ENCODE measurements around the gene SH2B2. TPM values are rescaled to one million over a fixed set of nuclear protein-coding genes. Genes with fewer than 3 reads are reported as not detected.

The SH2B2 gene
- total RNA-seq, 1 experiment from 2014 or later = 14.7 TPM

DNA sequence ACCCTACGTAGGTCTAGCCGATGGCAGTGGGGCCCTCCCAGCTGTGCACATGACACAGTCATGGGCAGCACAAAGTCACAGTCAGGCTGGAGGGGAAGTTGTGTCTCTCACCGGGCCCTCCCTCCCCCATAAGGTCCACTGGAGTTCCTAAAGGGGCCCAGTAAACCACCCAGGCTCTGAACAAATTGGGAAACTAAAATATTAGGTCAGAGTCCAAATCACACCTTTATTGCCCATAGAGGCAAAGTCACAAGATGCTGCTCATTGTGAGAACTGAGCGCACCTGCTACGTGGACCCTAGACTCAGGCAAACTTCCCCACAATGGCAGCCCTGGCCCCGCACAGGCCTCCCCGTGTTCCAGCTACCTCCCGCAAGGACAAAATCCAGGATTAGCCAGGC lies 45.2 kb upstream of the SH2B2 start:
- no peak for ATAC-seq
- H3K27ac Mint-ChIP-seq = no peak overlapping the region
- no peak for DNase-seq (ENCODE audit: low spot score)
- H3K36me3 Mint-ChIP-seq = peaks cover 27% of the 10 kb centered on the region
- ChIA-PET POLR2A (no interaction called here), CTCF (no interaction called here)
- H3K9me3 Mint-ChIP-seq = no peaks in the 10 kb centered on the region
- H3K4me1 Mint-ChIP-seq = no peaks in the 10 kb centered on the region
- no peak overlapping the region for H3K4me3 Mint-ChIP-seq
- TF ChIP-seq, protein P1, sequence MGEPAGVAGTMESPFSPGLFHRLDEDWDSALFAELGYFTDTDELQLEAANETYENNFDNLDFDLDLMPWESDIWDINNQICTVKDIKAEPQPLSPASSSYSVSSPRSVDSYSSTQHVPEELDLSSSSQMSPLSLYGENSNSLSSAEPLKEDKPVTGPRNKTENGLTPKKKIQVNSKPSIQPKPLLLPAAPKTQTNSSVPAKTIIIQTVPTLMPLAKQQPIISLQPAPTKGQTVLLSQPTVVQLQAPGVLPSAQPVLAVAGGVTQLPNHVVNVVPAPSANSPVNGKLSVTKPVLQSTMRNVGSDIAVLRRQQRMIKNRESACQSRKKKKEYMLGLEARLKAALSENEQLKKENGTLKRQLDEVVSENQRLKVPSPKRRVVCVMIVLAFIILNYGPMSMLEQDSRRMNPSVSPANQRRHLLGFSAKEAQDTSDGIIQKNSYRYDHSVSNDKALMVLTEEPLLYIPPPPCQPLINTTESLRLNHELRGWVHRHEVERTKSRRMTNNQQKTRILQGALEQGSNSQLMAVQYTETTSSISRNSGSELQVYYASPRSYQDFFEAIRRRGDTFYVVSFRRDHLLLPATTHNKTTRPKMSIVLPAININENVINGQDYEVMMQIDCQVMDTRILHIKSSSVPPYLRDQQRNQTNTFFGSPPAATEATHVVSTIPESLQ (CRISPR knock-in tag; IDR thresholded peaks at IDR 0.05) = no peak
- TF ChIP-seq, protein P2, sequence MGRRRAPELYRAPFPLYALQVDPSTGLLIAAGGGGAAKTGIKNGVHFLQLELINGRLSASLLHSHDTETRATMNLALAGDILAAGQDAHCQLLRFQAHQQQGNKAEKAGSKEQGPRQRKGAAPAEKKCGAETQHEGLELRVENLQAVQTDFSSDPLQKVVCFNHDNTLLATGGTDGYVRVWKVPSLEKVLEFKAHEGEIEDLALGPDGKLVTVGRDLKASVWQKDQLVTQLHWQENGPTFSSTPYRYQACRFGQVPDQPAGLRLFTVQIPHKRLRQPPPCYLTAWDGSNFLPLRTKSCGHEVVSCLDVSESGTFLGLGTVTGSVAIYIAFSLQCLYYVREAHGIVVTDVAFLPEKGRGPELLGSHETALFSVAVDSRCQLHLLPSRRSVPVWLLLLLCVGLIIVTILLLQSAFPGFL (CRISPR knock-in tag; IDR thresholded peaks at IDR 0.05; ENCODE audit: borderline replicate concordance) = no peak
- TF ChIP-seq, protein P3, sequence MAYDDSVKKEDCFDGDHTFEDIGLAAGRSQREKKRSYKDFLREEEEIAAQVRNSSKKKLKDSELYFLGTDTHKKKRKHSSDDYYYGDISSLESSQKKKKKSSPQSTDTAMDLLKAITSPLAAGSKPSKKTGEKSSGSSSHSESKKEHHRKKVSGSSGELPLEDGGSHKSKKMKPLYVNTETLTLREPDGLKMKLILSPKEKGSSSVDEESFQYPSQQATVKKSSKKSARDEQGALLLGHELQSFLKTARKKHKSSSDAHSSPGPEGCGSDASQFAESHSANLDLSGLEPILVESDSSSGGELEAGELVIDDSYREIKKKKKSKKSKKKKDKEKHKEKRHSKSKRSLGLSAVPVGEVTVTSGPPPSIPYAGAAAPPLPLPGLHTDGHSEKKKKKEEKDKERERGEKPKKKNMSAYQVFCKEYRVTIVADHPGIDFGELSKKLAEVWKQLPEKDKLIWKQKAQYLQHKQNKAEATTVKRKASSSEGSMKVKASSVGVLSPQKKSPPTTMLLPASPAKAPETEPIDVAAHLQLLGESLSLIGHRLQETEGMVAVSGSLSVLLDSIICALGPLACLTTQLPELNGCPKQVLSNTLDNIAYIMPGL (CRISPR knock-in tag; IDR thresholded peaks at IDR 0.05) = no peak
- TF ChIP-seq SP1 (CRISPR knock-in tag; conservative IDR thresholded peaks at IDR 0.05) (no peak), MYBL2 (CRISPR knock-in tag; IDR thresholded peaks at IDR 0.05) (no peak), SMAD3 (CRISPR knock-in tag; IDR thresholded peaks at IDR 0.05; ENCODE audit: borderline replicate concordance) (no peak), ZNF671 (CRISPR knock-in tag; IDR thresholded peaks at IDR 0.05) (no peak), MXD4 (CRISPR knock-in tag; IDR thresholded peaks at IDR 0.05; ENCODE audit: borderline replicate concordance) (no peak), NFATC4 (CRISPR knock-in tag; IDR thresholded peaks at IDR 0.05) (no peak), JAZF1 (CRISPR knock-in tag; IDR thresholded peaks at IDR 0.05) (no peak), CREB1 (CRISPR knock-in tag; IDR thresholded peaks at IDR 0.05) (no peak), RORB (CRISPR knock-in tag; IDR thresholded peaks at IDR 0.05) (no peak)
- TF ChIP-seq, protein P4, sequence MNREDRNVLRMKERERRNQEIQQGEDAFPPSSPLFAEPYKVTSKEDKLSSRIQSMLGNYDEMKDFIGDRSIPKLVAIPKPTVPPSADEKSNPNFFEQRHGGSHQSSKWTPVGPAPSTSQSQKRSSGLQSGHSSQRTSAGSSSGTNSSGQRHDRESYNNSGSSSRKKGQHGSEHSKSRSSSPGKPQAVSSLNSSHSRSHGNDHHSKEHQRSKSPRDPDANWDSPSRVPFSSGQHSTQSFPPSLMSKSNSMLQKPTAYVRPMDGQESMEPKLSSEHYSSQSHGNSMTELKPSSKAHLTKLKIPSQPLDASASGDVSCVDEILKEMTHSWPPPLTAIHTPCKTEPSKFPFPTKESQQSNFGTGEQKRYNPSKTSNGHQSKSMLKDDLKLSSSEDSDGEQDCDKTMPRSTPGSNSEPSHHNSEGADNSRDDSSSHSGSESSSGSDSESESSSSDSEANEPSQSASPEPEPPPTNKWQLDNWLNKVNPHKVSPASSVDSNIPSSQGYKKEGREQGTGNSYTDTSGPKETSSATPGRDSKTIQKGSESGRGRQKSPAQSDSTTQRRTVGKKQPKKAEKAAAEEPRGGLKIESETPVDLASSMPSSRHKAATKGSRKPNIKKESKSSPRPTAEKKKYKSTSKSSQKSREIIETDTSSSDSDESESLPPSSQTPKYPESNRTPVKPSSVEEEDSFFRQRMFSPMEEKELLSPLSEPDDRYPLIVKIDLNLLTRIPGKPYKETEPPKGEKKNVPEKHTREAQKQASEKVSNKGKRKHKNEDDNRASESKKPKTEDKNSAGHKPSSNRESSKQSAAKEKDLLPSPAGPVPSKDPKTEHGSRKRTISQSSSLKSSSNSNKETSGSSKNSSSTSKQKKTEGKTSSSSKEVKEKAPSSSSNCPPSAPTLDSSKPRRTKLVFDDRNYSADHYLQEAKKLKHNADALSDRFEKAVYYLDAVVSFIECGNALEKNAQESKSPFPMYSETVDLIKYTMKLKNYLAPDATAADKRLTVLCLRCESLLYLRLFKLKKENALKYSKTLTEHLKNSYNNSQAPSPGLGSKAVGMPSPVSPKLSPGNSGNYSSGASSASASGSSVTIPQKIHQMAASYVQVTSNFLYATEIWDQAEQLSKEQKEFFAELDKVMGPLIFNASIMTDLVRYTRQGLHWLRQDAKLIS (CRISPR knock-in tag; IDR thresholded peaks at IDR 0.05; ENCODE audit: borderline replicate concordance) = no peak
- TF ChIP-seq, protein P5, sequence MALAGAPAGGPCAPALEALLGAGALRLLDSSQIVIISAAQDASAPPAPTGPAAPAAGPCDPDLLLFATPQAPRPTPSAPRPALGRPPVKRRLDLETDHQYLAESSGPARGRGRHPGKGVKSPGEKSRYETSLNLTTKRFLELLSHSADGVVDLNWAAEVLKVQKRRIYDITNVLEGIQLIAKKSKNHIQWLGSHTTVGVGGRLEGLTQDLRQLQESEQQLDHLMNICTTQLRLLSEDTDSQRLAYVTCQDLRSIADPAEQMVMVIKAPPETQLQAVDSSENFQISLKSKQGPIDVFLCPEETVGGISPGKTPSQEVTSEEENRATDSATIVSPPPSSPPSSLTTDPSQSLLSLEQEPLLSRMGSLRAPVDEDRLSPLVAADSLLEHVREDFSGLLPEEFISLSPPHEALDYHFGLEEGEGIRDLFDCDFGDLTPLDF (CRISPR knock-in tag; IDR thresholded peaks at IDR 0.05) = no peak
- TF ChIP-seq, protein P6, sequence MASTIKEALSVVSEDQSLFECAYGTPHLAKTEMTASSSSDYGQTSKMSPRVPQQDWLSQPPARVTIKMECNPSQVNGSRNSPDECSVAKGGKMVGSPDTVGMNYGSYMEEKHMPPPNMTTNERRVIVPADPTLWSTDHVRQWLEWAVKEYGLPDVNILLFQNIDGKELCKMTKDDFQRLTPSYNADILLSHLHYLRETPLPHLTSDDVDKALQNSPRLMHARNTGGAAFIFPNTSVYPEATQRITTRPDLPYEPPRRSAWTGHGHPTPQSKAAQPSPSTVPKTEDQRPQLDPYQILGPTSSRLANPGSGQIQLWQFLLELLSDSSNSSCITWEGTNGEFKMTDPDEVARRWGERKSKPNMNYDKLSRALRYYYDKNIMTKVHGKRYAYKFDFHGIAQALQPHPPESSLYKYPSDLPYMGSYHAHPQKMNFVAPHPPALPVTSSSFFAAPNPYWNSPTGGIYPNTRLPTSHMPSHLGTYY (CRISPR knock-in tag; IDR thresholded peaks at IDR 0.05) = no peak
- no peaks in the 10 kb centered on the region for H3K27me3 Mint-ChIP-seq (ENCODE audit: low read depth)
